Panc1 (cell line): Measurements from ENCODE around the gene MARCHF3. TPM values are rescaled to one million over a fixed set of nuclear protein-coding genes. Genes with fewer than 3 reads are reported as not detected.

ENCODE experiments used
- ATAC-seq: fragments of 200-7000 bp; cut with Tn5 transposase; 2 replicates; pipeline ENCODE4 v1.9.1; 2020; ENCODE audit warnings: mild to moderate bottlenecking, moderate library complexity
- BruUV-seq: library from RNA; stranded (reverse); fragments of 400-500 nt; replicated peaks from 2 replicates; lab custom pipeline; 2021; lab: Mats Ljungman, UMichigan
- CTCF ChIA-PET: fragments of 300-600 bp; sonication (Branson Sonifier 250); formaldehyde crosslinking; loops from one replicate; lab custom pipeline; 2022; ENCODE audit warnings: antibody characterized with exemption; lab: Charles Lee
- POLR2A ChIA-PET: fragments of 300-600 bp; sonication (Branson Sonifier 250); formaldehyde crosslinking; loops from one replicate; lab custom pipeline; 2022; ENCODE audit warnings: antibody characterized with exemption; lab: Charles Lee
- DNase-seq: peaks from one replicate; pipeline ENCODE4 v3.0.0-alpha.2; 2010; ENCODE audit warnings: low read depth, low spot score
- H3K27ac ChIP-seq: 2 replicates; pipeline ENCODE4 v1.5.1; 2011; ENCODE audit warnings: mild to moderate bottlenecking, low read length, inconsistent platforms
- H3K27me3 ChIP-seq: fragments of 200-500 bp; sonication (Bioruptor generic); 2 replicates; pipeline ENCODE4 v1.6.0; 2014; ENCODE audit warnings: low read length, inconsistent platforms; ENCODE audit not compliant: control insufficient read depth, insufficient read depth
- H3K36me3 ChIP-seq: fragments of 200-500 bp; sonication (Bioruptor generic); 2 replicates; pipeline ENCODE4 v1.5.1; 2014; ENCODE audit warnings: inconsistent platforms, mild to moderate bottlenecking, low read length, moderate library complexity; ENCODE audit not compliant: control insufficient read depth, insufficient read depth
- H3K4me1 ChIP-seq: 2 replicates; pipeline ENCODE4 v1.5.1; 2011; ENCODE audit warnings: inconsistent platforms, mild to moderate bottlenecking, low read length, moderate library complexity; ENCODE audit not compliant: control insufficient read depth, insufficient read depth
- H3K4me3 ChIP-seq, 2 experiments: 2 replicates each; pipeline ENCODE4 v1.5.1; 2011 to 2012; ENCODE audit warnings: low read depth in 2 of 2, low read length in 2 of 2, mild to moderate bottlenecking in 2 of 2, inconsistent platforms in 1 of 2, moderate library complexity in 1 of 2
- H3K9me3 ChIP-seq: fragments of 200-500 bp; sonication (Bioruptor generic); 2 replicates; pipeline ENCODE4 v1.5.1; 2014; ENCODE audit warnings: low read depth, mild to moderate bottlenecking, inconsistent platforms, low read length, moderate library complexity; ENCODE audit not compliant: control insufficient read depth, insufficient read depth
- CTCF ChIP-seq: fragments of 450-650 bp; IDR thresholded peaks from 2 replicates; pipeline ENCODE4 v1.5.1; 2017; ENCODE audit warnings: mild to moderate bottlenecking
- POLR2AphosphoS5 ChIP-seq: IDR thresholded peaks from 2 replicates; pipeline ENCODE4 v1.6.1; 2012; ENCODE audit warnings: mild to moderate bottlenecking, low read depth, low read length, moderate library complexity
- REST ChIP-seq, 2 experiments: IDR thresholded peaks; 2 replicates each; pipeline ENCODE4 v1.6.1; 2011 to 2012; ENCODE audit warnings: low read depth in 2 of 2, control low read depth in 1 of 2, low read length in 1 of 2, mild to moderate bottlenecking in 1 of 2, moderate library complexity in 1 of 2; ENCODE audit not compliant: insufficient read depth in 1 of 2
- SIN3A ChIP-seq: IDR thresholded peaks from 2 replicates; pipeline ENCODE4 v1.6.1; 2012; ENCODE audit warnings: low read depth, mild to moderate bottlenecking, low read length, moderate library complexity, borderline replicate concordance; ENCODE audit not compliant: insufficient read depth
- TCF7L2 ChIP-seq: IDR thresholded peaks from 2 replicates; pipeline ENCODE4 v1.6.1; 2011; ENCODE audit warnings: mild to moderate bottlenecking, low read depth, low read length, inconsistent platforms
- in situ Hi-C: cut with HindIII; loops from 2 replicates; pipeline ENCODE4 v1.10.0; 2016; ENCODE audit warnings: low sequenced_read_pairs, low pct_unique_long_range_greater_than_20kb
- intact Hi-C: fragments of 100-400 bp; cut with micrococcal nuclease; formaldehyde crosslinking; loops from one replicate; pipeline ENCODE4 v1.10.0; 2022; ENCODE audit not compliant: unreplicated experiment
- total RNA-seq: library from RNA; stranded (reverse); gene quantifications from one replicate; pipeline ENCODE4 v1.2.1, GENCODE V29; 2021; ENCODE audit not compliant: unreplicated experiment

The MARCHF3 gene
- total RNA-seq, 1 experiment from 2014 or later = 3.0 TPM

- ATAC-seq = no peak
- no peaks in the 10 kb centered on the region for H3K27me3 ChIP-seq
- DNase-seq = no peak
- no peaks in the 10 kb centered on the region for H3K36me3 ChIP-seq
- H3K9me3 ChIP-seq = no peaks in the 10 kb centered on the region
- in situ Hi-C loops (no loop called here), intact Hi-C loops (no loop called here)
- no peak overlapping the region for H3K4me3 ChIP-seq
- TF ChIP-seq TCF7L2 (no peak), SIN3A (no peak), REST (IDR thresholded peaks at IDR 0.05; ENCODE audit: insufficient read depth in 1 of 2, low read depth in 2 of 2, low read length in 1 of 2) (no peak), POLR2AphosphoS5 (no peak), CTCF (no peak)
- no TSS peak for BruUV-seq
- H3K4me1 ChIP-seq = no peaks in the 10 kb centered on the region
- H3K27ac ChIP-seq = no peak overlapping the region
- CTCF ChIA-PET = no interaction called here
- POLR2A ChIA-PET = no interaction called here
Observed at GRCh38 chr5:126857472-126858410, 172.6 kb downstream of the MARCHF3 start.

- H3K27me3 ChIP-seq = no peaks in the 10 kb centered on the region
- H3K9me3 ChIP-seq = no peaks in the 10 kb centered on the region
- no peak overlapping the region for H3K4me3 ChIP-seq
- no peaks in the 10 kb centered on the region for H3K4me1 ChIP-seq
- BruUV-seq = no TSS peak
- no peak for TF ChIP-seq CTCF
- no peak for TF ChIP-seq REST (IDR thresholded peaks at IDR 0.05; ENCODE audit: insufficient read depth in 1 of 2, low read depth in 2 of 2, low read length in 1 of 2)
- no peak for TF ChIP-seq POLR2AphosphoS5
- no peak for TF ChIP-seq TCF7L2
- TF ChIP-seq SIN3A = no peak
- in situ Hi-C loops = no loop called here
- ChIA-PET POLR2A (no interaction called here), CTCF (no interaction called here)
- no peaks in the 10 kb centered on the region for H3K36me3 ChIP-seq
- H3K27ac ChIP-seq = no peak overlapping the region
- ATAC-seq = no peak
- intact Hi-C loops = no loop called here
- no peak for DNase-seq
Observed at GRCh38 chr5:126855266-126855665, 175.1 kb downstream of the MARCHF3 start.
